ENCODE data around the gene CEND1. TPM values are rescaled to one million over a fixed set of nuclear protein-coding genes. Genes with fewer than 3 reads are reported as not detected.
A peak's percentile ranks its signal among the peaks of the same experiment; 100 is the strongest.

The CEND1 gene
- total RNA-seq, 1 donor from 2014 or later = not detected

GRCh38 chr11:836700-837099 lies 46.8 kb upstream of the CEND1 start:
- H3K4me3 Mint-ChIP-seq (ENCODE audit: unreplicated experiment) = no peak overlapping the region
- peaks cover 6% of the 10 kb centered on the region for H3K27me3 Mint-ChIP-seq (ENCODE audit: unreplicated experiment)
- peaks cover 10% of the 10 kb centered on the region for H3K4me1 Mint-ChIP-seq (ENCODE audit: unreplicated experiment)
- no peak for TF ChIP-seq CTCF (IDR thresholded peaks at IDR 0.05; ENCODE audit: unreplicated experiment)
- H3K9me3 Mint-ChIP-seq (ENCODE audit: unreplicated experiment) = no peaks in the 10 kb centered on the region
- no peak overlapping the region for H3K27ac Mint-ChIP-seq (ENCODE audit: unreplicated experiment)
- DNase-seq (ENCODE audit: low spot score) = no peak
- no peaks in the 10 kb centered on the region for H3K36me3 Mint-ChIP-seq (ENCODE audit: low read depth, unreplicated experiment)

GRCh38 chr11:836274-836673 lies 46.4 kb upstream of the CEND1 start:
- H3K4me1 Mint-ChIP-seq (ENCODE audit: unreplicated experiment) = peaks cover 9% of the 10 kb centered on the region
- no peak overlapping the region for H3K27ac Mint-ChIP-seq (ENCODE audit: unreplicated experiment)
- TF ChIP-seq CTCF (IDR thresholded peaks at IDR 0.05; ENCODE audit: unreplicated experiment) = no peak
- DNase-seq (ENCODE audit: low spot score) = no peak
- H3K9me3 Mint-ChIP-seq (ENCODE audit: unreplicated experiment) = no peaks in the 10 kb centered on the region
- H3K27me3 Mint-ChIP-seq (ENCODE audit: unreplicated experiment) = peaks cover 8% of the 10 kb centered on the region
- no peak overlapping the region for H3K4me3 Mint-ChIP-seq (ENCODE audit: unreplicated experiment)
- H3K36me3 Mint-ChIP-seq (ENCODE audit: low read depth, unreplicated experiment) = no peaks in the 10 kb centered on the region

GRCh38 chr11:834371-835316 lies 44.8 kb upstream of the CEND1 start:
- no peak overlapping the region for H3K4me3 Mint-ChIP-seq (ENCODE audit: unreplicated experiment)
- no peak for TF ChIP-seq CTCF (IDR thresholded peaks at IDR 0.05; ENCODE audit: unreplicated experiment)
- no peak for DNase-seq (ENCODE audit: low spot score)
- H3K27ac Mint-ChIP-seq (ENCODE audit: unreplicated experiment) = no peak overlapping the region
- H3K9me3 Mint-ChIP-seq (ENCODE audit: unreplicated experiment) = no peaks in the 10 kb centered on the region
- H3K36me3 Mint-ChIP-seq (ENCODE audit: low read depth, unreplicated experiment) = no peaks in the 10 kb centered on the region
- H3K4me1 Mint-ChIP-seq (ENCODE audit: unreplicated experiment) = peaks cover 3% of the 10 kb centered on the region
- H3K27me3 Mint-ChIP-seq (ENCODE audit: unreplicated experiment) = peaks cover 9% of the 10 kb centered on the region

GRCh38 chr11:833849-834311 lies 44.0 kb upstream of the CEND1 start:
- H3K27ac Mint-ChIP-seq (ENCODE audit: unreplicated experiment) = no peak overlapping the region
- H3K36me3 Mint-ChIP-seq (ENCODE audit: low read depth, unreplicated experiment) = no peaks in the 10 kb centered on the region
- DNase-seq (ENCODE audit: low spot score) = no peak
- H3K9me3 Mint-ChIP-seq (ENCODE audit: unreplicated experiment) = no peaks in the 10 kb centered on the region
- H3K4me3 Mint-ChIP-seq (ENCODE audit: unreplicated experiment) = peak overlapping the region; percentile 77
- peaks cover 11% of the 10 kb centered on the region for H3K27me3 Mint-ChIP-seq (ENCODE audit: unreplicated experiment)
- no peak for TF ChIP-seq CTCF (IDR thresholded peaks at IDR 0.05; ENCODE audit: unreplicated experiment)
- peaks cover 7% of the 10 kb centered on the region for H3K4me1 Mint-ChIP-seq (ENCODE audit: unreplicated experiment)

All from endothelial cell (in vitro differentiated cells).